Sigmoid colon (tissue), 7 donors: ENCODE measurements around the gene DACH1. TPM values are rescaled to one million over a fixed set of nuclear protein-coding genes. Genes with fewer than 3 reads are reported as not detected.

Source experiments
- DNase-seq: peaks from one replicate; pipeline ENCODE4 v3.0.0-alpha.2; 2019
- H3K27ac ChIP-seq, 4 donors: fragments of 200-600 bp; sonication (generic); one replicate each; pipeline ENCODE4 v1.5.1; 2016 to 2019; ENCODE audit warnings: mild to moderate bottlenecking in 1 of 4
- H3K27me3 ChIP-seq, 3 donors: fragments of 200-600 bp; sonication (generic); one replicate each; pipeline ENCODE4 v1.5.1; 2019; ENCODE audit warnings: mild to moderate bottlenecking in 1 of 3
- H3K36me3 ChIP-seq, 4 donors: fragments of 200-600 bp; sonication (generic); one replicate each; pipeline ENCODE4 v1.5.1; 2016 to 2019
- H3K4me1 ChIP-seq, 4 donors: fragments of 200-600 bp; sonication (generic); one replicate each; pipeline ENCODE4 v1.5.1; 2017 to 2019
- H3K4me3 ChIP-seq, 4 donors: fragments of 200-600 bp; sonication (generic); one replicate each; pipeline ENCODE4 v1.5.1; 2017 to 2019; ENCODE audit warnings: mild to moderate bottlenecking in 2 of 4, moderate library complexity in 1 of 4
- H3K9me3 ChIP-seq, 4 donors: fragments of 200-600 bp in 3 of 4; sonication (generic) in 3 of 4; one replicate each; pipeline versions ENCODE4 v1.5.1 to v1.6.1; 2013 to 2019
- CTCF ChIP-seq, 4 experiments: fragments of 450-650 bp in 3 of 4; fragments of 200-600 bp in 1 of 4; IDR thresholded peaks; one replicate each; pipeline ENCODE4 v1.5.1; 2016 to 2019; ENCODE audit warnings: antibody characterized with exemption in 4 of 4, mild to moderate bottlenecking in 3 of 4, moderate library complexity in 2 of 4
- EP300 ChIP-seq, 4 donors: sonication (generic); formaldehyde crosslinking; IDR thresholded peaks; one replicate each; pipeline ENCODE4 v1.6.1; 2017; ENCODE audit warnings: antibody characterized with exemption in 4 of 4
- POLR2A ChIP-seq, 2 donors: fragments of 450-650 bp; IDR thresholded peaks; one replicate each; pipeline ENCODE4 v1.6.1; 2016; ENCODE audit warnings: antibody characterized with exemption in 2 of 2, mild to moderate bottlenecking in 2 of 2, moderate library complexity in 2 of 2
- POLR2AphosphoS5 ChIP-seq, 4 donors: sonication (generic); formaldehyde crosslinking; IDR thresholded peaks; one replicate each; pipeline ENCODE4 v1.6.1; 2017; ENCODE audit warnings: antibody characterized with exemption in 4 of 4
- WGBS, 2 donors: extraction: QIAGEN DNeasy Blood & Tissue Kit; methylation state at CpG; one replicate each; pipeline ENCODE4 v1.1.7; 2013; 5-methylcytosine and 5-hydroxymethylcytosine counted together
- intact Hi-C: fragments of 100-400 bp; cut with DNase I; formaldehyde crosslinking; loops from one replicate; pipeline ENCODE4 v1.15.1; 2023
- polyA plus RNA-seq, 3 donors: library from polyadenylated mRNA; stranded (reverse); fragments of 200-250 nt; gene quantifications; one replicate each; pipeline ENCODE4 v1.2.3, GENCODE V29; 2013
- total RNA-seq, 4 donors: library from RNA; depleted of rRNA; stranded (reverse); fragments of >200 nt; gene quantifications; one replicate each; pipeline ENCODE4 v1.1.0, GENCODE V29; 2016
- donor health status: healthy with polysubstance abuse.
- donor health status: Bipolar disorder and iron deficiency.
- donor health status: healthy.

Gene DACH1
- total and polyA plus RNA-seq, 7 donors = 0.49 to 1.9 (median 1.6) TPM

GRCh38 chr13:71751073-71751472 is 115.9 kb downstream of the DACH1 start:
- Histone ChIP-seq H3K27ac (no peak overlapping the region), H3K36me3 (no peaks in the 10 kb centered on the region), H3K9me3 (no peaks in the 10 kb centered on the region), H3K4me1 (no peaks in the 10 kb centered on the region), H3K27me3 (no peaks in the 10 kb centered on the region), H3K4me3 (no peak overlapping the region)
- TF ChIP-seq EP300 (IDR thresholded peaks at IDR 0.05) = no peak
- TF ChIP-seq POLR2A (IDR thresholded peaks at IDR 0.05) = no peak
- TF ChIP-seq CTCF (IDR thresholded peaks at IDR 0.05) = no peak
- no peak for TF ChIP-seq POLR2AphosphoS5 (IDR thresholded peaks at IDR 0.05)
- DNase-seq = no peak
- intact Hi-C loops = no loop called here
- 70 to 80% methylated on average over 1 of the region's 1 CpG for WGBS, 2 donors

DNA sequence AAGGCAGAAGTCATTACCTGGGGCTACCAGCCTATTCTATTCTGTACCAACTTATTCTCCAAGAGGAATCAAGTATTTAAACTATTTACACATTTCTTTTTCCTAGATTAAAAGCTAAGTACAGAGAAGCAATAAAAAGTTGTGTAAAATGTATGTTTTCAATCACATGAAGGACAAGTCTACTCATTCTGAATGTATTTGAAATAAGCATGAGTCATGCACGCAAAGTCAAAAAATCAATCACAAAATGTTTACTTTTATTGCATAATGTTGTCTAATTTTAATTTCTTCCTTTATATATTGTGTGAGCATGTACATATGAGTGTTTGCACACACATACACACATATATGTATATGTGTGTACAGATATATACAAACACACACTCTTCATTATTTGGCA is 136.7 kb downstream of the DACH1 start:
- no peak for DNase-seq
- H3K36me3 ChIP-seq = no peaks in the 10 kb centered on the region
- no peak overlapping the region for H3K4me3 ChIP-seq
- intact Hi-C loops = no loop called here
- 95 to 98% methylated on average over 1 of the region's 1 CpG for WGBS, 2 donors
- no peaks in the 10 kb centered on the region for H3K27me3 ChIP-seq
- H3K4me1 ChIP-seq = peaks cover 0 to 9% (median 2%) of the 10 kb centered on the region in 4 donors
- H3K27ac ChIP-seq = no peak overlapping the region
- TF ChIP-seq POLR2A (IDR thresholded peaks at IDR 0.05) (no peak), EP300 (IDR thresholded peaks at IDR 0.05) (no peak), CTCF (IDR thresholded peaks at IDR 0.05) (no peak), POLR2AphosphoS5 (IDR thresholded peaks at IDR 0.05) (no peak)
- no peaks in the 10 kb centered on the region for H3K9me3 ChIP-seq

DNA sequence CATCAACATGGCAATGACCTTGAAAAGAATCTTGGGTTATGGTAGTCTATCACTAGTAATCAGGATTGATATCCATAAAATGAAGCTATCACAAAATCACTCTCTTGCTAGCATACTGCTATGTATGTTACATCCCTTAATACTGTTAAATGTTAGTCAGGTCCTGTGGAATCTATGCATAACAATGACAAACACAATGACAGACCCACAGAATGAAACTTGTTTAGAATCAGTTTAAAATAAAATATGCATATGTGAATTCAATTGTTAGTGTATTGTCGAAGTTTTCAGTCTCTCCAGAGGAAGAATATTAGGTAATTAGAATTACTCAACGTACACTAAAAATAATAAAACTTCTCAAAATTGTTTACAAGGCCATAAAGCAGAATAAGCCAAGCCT is 137.6 kb downstream of the DACH1 start:
- WGBS, 2 donors = 73 to 79% methylated on average over 2 of the region's 2 CpGs
- Histone ChIP-seq H3K4me3 (no peak overlapping the region), H3K36me3 (no peaks in the 10 kb centered on the region), H3K4me1 (peaks cover 0 to 9% (median 2%) of the 10 kb centered on the region in 4 donors), H3K27me3 (no peaks in the 10 kb centered on the region), H3K9me3 (no peaks in the 10 kb centered on the region), H3K27ac (no peak overlapping the region)
- TF ChIP-seq EP300 (IDR thresholded peaks at IDR 0.05) = no peak
- no peak for TF ChIP-seq POLR2AphosphoS5 (IDR thresholded peaks at IDR 0.05)
- no peak for TF ChIP-seq CTCF (IDR thresholded peaks at IDR 0.05)
- DNase-seq = no peak
- intact Hi-C loops = no loop called here

- Histone ChIP-seq H3K9me3 (no peaks in the 10 kb centered on the region), H3K27ac (no peak overlapping the region), H3K4me3 (no peak overlapping the region), H3K27me3 (no peaks in the 10 kb centered on the region), H3K36me3 (no peaks in the 10 kb centered on the region), H3K4me1 (peaks cover 0 to 9% (median 2%) of the 10 kb centered on the region in 4 donors)
- DNase-seq = no peak
- TF ChIP-seq POLR2A (IDR thresholded peaks at IDR 0.05) (no peak), POLR2AphosphoS5 (IDR thresholded peaks at IDR 0.05) (no peak), CTCF (IDR thresholded peaks at IDR 0.05) (no peak), EP300 (IDR thresholded peaks at IDR 0.05) (no peak)
- intact Hi-C loops = no loop called here
- 91% methylated on average over 1 of the region's 1 CpG for whole genome bisulfite sequencing, 2 donors
These were observed 139.3 kb downstream of the DACH1 start for GRCh38 chr13:71727662-71728061.

DNA sequence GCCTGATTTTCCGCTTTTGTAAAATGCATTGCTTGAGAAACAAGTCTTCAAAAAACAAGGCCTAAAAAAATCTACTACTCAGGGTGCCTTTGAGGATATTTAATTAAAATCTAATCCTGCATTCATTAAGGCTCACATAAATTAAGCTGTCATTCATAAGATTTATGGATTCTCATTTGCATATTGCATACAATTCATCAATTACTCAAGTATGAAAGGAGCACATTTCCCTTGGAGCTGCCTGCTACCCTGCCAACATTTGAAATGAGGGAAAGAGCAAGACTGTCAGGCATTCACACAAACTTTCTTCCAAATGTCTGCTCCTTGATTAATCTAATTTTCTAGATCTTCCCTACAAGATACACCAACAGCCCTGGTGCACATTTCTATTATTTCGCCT is 140.0 kb downstream of the DACH1 start:
- H3K4me1 ChIP-seq = peaks cover 0 to 9% (median 2%) of the 10 kb centered on the region in 4 donors
- no peak overlapping the region for H3K4me3 ChIP-seq
- H3K27me3 ChIP-seq = no peaks in the 10 kb centered on the region
- TF ChIP-seq CTCF (IDR thresholded peaks at IDR 0.05) (no peak), POLR2A (IDR thresholded peaks at IDR 0.05) (no peak), EP300 (IDR thresholded peaks at IDR 0.05) (no peak), POLR2AphosphoS5 (IDR thresholded peaks at IDR 0.05) (no peak)
- 94 to 96% methylated on average over 2 of the region's 2 CpGs for WGBS, 2 donors
- DNase-seq = no peak
- H3K36me3 ChIP-seq = no peaks in the 10 kb centered on the region
- H3K9me3 ChIP-seq = no peaks in the 10 kb centered on the region
- no peak overlapping the region for H3K27ac ChIP-seq
- intact Hi-C loops = no loop called here
